UCSD-AML1 (cell line): Measurements from ENCODE around the gene ZNF385C.
"Not testable (repeated sequence)": the region's sequence is repeated elsewhere in the genome, so short reads cannot be mapped to it uniquely, and the experiment has no call there.

Experiments
- DNase-seq: peaks from one replicate; lab custom pipeline; 2025; ENCODE audit not compliant: unreplicated experiment; lab: John Stamatoyannopoulos, UW

Gene ZNF385C, protein sequence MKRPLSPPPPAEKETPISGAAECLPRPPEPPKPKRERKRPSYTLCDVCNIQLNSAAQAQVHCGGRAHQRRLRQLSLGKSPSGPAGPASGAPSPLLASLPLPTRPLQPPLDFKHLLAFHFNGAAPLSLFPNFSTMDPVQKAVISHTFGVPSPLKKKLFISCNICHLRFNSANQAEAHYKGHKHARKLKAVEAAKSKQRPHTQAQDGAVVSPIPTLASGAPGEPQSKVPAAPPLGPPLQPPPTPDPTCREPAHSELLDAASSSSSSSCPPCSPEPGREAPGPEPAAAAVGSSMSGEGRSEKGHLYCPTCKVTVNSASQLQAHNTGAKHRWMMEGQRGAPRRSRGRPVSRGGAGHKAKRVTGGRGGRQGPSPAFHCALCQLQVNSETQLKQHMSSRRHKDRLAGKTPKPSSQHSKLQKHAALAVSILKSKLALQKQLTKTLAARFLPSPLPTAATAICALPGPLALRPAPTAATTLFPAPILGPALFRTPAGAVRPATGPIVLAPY

DNA sequence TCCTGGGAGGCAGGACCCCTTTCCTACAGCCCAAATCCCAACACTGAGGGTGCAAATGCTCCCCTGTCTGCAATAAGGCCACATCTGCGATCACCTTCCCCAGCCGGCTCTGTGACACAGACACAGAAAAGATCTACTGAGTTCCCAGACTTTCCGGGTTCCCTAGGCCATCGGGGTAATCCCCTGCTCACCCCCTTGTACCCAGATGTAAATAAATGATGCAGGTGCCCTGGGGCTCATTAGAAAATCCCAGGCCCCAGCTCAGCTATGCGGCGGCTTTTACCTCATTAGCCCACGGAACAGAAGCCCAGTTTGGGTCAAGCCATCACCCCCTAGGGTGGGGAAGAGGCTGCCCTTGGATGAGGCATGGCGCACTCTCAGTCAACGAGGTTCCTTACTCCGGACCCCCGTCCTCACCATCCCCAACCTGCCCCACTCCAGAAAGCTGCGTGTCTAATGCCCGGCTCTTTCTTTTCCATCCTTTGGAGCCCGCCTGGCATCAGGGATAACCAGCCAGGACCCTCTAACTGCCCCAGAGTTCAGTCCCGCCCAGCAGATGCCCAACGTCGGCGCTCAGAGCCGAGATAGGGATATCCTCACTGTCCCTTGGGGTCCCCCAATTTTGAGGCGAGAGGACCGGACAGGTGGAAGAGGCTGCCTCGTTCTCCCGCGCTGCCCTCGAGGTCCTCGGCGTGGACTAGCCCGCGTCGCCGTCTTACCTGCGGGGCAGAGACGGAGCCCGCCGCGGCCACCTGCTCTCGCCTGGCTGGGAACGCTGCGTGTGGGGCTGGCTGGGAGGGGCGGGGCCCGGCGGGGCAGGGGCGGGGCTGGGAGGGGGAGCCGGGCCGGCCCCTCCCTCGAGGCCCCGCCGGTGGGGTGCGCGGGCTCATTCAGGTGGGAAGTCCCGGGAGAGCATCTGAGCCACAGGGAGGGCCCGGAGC, at the start of gene ZNF385C:
Gene ZNF385C (minus strand): TSS at position 783 of the 941 bp plus-strand sequence. CDS start 35,417 bp downstream, outside the sequence.
- DNase-seq, result no peak

DNA sequence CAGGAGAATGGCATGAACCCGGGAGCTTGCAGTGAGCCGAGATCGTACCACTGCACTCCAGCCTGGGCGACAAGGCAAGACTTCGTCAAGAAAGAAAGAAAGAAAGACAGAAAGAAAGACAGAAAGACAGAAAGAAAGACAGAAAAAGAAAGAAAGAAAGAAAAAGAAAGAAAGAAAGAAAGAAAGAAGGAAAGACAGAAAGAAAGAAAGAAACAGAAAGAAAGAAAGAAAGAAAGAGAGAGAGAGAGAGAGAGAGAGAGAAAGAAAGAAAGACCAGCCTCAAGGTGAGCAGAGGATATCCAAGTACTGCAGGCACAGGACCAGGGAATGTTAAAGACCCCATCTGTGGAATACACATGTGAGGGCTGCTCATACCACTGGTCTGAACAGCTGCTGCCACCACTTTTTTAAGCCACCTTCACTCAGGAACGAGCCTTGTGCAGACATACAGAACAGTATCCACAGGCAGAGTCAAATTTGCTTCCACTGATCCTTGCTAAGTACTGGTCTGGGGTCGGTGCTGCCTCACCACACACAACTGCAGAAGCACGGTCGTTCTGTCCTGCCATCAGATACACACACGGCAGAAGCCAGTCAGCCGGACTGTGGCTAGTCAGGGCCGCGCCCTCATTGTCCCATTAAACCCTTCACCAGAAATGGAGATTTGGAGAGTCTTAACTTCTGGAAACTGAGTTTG, 48.8 kb upstream of the ZNF385C start:
- no peak for DNase-seq

DNA sequence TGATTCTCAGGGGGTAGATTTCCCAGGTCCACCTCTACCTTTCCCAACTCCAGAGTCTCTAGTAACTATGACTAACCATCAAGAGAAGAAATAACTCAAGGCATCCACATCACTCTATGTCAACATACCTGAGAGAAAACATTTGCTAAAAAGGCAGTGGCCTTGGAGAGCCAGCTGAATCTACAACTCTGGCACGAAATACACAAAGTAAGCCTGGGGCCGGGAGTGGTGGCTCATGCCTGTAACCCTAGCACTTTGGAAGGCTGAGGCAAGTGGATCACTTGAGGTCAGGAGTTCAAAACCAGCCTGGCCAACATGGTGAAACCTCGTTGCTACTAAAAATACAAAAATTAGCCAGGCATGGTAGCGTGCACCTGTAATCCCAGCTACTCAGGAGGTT, 44.9 kb upstream of the ZNF385C start:
- DNase-seq, result not testable (repeated sequence)

DNA sequence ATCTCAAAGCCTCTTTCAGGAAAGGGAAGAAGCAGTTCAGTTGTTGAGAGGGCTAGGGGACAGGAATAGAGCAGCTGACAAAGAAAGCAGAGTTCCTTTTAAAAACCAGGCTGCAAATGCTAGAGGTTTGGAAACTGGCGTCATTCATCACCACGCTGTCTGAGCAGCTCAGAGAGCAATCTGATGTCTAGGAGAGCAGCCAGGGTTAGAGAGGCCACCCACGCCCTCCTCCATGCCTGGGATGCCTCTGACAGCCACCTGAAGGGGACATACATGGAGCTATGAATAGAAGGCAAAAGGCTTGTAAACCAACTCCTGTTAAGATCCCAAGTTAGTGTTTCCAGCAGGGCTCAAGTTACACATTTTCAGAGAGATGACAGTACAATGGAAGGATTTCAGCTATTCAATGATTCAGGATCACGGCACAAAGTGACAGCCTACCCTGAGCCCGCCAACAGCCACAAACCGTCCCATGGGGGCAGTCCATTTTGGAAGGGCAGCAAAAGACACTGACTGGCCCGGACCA, 44.2 kb upstream of the ZNF385C start:
- DNase-seq, result peak; percentile 22

DNA sequence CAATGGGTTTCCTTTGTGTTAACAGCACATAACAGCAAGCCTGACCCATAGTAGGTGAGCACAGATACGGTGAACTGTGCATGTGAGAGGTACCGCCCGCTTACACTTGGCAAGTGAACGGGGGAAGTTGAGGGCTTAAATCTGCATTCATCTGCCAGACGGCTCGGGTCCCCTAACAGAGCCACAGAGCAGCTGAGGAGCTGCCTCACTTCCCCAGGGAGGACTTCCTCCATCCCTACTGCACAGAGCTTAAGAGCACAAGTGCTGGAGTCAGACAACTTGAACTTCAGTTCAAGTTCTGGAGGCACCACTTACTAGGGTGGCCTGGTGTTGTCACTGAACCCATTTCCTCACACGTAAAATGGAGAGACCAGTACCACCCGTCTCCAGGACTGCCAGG, 43.1 kb upstream of the ZNF385C start:
- DNase-seq, result no peak

DNA sequence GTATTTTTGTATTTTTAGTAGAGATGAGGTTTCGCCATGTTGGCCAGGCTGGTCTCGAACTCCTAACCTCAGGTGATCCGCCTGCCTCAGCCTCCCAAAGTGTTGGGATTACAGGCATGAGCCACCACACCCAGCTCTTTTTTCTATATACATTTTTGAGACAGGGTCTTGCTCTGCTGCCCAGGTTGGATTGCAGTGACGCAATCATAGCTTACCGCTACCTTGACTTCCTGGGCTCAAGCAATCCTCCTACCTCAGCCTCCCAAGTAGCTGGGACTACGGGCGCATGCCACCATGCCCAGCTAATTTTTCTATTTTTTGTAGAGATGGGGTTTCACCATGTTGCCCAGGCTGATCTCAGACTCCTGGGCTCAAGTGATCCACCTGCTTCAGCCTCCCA, 42.4 kb upstream of the ZNF385C start:
- DNase-seq, result not testable (repeated sequence)

DNA sequence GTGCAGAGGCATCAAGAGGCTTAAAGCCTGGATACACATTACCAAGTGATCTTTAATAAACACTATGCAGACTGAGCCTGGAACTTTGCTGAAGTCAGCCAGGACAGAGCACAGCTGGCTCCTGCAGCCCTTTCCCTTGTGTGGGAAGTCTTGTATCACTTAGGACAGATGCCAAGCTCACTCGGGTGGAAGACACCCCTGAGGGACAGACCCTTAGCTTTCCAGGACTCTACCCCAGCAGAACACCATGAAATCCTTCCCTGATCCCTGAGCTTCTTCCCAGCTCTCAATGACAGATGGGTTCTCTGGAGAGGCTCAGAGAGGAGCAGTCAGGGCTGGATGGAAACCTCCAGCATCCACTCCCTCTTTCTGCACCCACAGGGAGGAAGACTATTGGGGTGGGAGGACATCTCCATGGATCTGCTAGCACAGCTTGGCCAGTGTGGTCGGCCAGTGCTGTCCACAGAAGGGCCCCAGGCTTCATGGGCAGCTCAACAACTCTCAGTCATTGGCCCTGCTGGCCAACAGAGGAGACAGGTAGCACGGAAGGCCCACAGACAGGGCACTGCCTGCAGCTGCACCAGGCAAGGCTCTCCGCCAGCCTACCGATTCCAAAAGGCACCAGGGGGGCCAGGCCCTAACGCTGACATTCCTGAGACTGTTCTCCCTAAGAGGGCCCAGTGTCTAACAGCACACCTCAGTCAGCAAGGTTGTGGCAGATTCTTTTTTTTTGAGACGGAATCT, 40.6 kb upstream of the ZNF385C start:
- DNase-seq, result no peak

DNA sequence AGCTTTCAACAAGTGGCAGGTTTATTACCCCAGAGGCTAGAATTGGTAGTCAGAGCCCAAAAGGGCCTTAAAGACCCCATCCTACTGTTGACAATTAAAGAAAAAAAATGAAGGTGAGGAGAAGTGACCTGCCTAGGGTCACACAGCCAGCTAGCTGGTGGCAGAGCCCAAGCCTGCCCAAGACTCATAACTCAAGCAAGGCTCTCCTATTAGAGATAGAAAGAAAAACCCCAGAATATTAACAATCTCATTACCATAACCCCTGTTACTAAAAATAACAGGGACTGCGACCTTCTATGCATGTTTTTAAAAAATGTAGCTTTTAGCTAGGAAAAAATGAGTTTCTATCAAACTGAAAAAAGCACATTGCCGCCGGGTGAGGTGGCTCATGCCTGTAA, 38.4 kb upstream of the ZNF385C start:
- DNase-seq, result no peak

DNA sequence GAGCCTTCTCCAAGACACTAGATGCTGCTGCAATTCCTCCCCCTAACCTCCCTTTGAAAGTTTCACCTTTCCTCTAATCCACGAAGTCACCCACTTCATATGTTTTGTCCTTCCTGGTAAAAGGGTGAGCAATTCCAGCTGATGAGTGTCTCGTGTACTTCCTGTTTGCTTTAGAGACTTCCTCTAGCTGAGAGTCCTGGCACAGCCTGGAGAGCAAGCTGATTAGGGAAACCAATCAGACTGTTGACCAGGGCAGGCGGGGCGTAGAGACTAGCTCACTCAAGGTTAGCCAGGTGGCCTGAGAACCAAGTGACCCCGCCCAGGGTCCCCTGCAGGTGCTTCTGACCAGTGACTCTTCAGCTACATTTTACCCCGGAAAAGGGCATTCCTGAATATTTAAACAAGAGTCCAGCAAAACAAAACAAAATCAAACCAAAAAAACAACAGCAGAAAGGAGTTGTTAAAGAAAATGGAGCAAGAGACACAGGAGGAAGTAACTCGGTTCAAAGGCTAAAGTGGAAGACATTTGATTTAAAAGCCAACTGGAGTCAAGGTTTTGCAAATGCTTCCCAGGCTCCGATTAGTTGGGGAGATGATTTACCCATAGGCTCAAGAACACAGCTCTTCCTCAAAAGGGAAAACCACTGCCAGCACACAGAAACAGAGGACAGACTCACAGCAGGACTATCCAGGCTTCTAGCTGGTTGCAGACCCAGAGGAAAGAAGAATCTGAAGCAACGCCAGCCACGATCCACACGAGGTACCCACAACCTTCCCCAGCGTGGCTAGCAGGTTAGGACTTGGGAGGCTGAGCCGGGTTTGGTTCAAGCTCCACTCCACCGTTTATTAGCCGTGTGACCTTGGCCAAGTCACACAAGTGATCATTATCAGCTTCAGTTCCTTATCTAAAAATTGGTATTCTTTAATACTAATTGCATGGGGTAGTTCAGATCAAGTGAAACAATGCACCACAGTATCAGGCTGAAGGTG, 37.7 kb upstream of the ZNF385C start:
- DNase-seq, result no peak

DNA sequence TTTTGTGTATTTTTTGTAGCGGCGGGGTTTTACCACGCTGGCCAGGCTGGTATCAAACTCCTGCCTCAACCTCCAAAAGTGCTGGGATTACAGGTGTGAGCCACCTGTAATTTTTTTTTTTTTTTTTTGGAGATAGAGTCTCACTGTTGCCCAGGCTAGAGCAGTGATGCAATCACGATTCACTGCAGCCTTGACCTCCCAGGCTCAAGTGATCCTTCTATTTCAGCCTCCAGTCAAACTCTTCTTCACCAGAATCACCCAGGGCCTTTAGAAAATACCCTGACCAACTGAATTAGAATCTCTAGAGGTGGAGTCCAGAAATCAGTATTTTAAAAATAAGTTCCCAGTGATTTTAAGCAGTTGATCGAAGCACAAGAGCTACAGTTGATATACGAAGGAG, 36.9 kb upstream of the ZNF385C start:
- no peak for DNase-seq

DNA sequence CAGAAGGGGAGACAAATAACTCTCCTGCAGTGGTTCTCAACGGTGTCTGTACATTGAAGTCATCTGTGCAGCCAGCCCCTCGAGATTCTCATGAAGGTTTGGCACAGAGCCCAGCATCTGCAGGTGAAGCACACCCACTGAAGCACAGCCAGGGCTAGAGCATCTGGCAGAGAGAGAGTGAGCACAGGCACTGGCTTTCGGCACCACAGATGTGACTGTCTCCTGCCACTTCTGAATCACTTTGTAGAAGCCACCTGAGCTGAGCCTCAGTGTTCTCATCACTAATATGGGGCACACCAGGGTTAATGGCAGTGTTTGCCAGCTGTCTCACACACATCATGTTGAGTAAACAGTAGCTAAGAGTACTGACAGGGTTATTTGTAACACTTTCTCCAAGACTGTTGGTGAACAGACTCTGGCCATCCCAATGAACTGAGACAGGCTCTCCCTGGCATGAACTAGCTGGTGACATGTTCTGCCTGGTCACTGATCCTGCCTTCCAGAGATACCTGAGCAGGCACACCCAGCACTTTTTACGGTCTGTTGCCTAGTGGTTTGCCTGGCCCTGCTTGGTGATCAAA, 35.3 kb upstream of the ZNF385C start:
- no peak for DNase-seq

DNA sequence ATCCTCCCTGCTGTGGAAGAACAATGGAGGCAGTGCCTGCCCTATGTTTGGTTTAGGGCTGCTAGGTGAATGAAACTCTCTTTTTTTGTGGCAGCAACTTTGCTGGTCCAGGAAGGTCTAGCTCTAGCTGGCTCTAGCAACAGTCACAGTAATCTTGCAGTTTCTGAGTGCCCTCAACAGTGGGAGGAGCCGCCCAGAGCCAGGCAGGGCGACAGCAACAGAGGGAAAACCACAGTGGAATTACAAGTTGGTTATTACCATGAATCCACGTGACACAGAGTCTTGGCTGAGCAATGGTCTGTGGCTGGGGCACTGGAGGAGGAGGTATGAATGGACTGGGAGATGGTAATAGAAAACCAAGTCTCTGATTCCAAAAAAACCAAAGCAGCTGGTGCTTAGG, 34.7 kb upstream of the ZNF385C start:
- peak; percentile 80 for DNase-seq

DNA sequence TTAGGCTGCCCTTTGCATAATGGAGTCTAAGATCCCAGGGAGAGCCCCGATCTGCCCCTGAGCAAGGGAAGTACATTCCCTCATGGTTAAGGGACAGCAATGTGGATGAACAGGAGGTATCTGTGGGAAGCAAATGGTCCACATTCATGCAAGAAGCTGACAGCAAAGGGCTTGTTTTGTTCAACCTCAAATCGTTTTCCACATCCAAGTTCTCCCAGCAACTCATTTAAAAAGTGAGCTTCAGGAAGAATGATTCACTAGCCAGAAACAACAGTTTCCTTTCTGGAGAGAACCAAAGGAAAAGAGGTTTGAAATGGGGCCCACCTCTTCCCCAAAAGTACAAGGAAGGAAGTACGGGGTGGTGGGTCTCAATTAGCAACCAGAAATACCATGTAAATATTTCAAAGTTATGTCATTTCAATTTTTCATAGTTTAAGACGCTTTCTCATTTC, 33.7 kb upstream of the ZNF385C start:
- no peak for DNase-seq

DNA sequence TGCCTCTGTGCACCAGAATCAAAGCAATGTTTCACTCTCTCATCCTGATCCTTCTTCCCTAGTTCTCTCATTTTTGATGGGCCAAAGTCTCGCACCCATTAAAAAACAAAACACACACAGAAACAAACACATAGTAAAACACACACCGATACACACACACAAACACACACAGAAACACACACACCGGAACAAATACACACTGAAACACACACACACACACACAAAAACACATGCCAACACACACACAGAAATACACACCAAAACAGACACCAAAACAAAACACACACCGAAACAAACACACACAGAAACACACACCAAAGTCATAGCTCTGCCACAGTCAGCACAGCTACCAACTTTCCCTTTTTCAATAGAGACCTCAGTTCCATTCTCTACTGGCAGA, 33.0 kb upstream of the ZNF385C start:
- no peak for DNase-seq

DNA sequence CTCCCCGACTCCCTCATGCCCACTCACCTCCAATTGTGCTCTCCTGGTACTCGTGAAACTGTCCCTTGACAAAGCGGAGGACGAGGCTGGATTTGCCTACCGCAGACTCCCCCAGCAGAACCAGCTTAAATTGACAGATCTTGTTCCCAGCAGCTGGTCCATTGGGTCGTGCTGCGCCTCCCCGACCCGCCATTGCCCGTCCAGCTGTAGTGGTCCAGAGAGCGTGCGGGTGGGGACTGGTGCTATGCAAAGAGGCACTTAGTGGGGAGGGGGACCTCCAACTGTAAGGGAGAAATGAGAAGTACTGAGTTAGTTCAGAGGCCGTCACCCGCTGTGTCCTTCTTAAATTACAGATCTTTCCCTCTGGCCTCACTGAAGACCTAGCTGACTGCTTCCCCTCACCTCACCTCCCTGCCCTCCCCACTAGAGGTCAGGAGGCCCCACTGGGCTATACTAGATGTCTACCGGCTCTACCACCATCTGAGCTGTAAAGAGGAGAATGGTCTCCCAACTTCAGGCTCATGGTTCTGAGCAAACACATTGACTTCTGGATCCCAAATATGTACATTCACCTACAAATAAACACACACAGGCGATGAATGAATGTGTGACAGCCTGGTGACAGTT, 32.1 kb upstream of the ZNF385C start:
- DNase-seq, result peak; percentile 35

DNA sequence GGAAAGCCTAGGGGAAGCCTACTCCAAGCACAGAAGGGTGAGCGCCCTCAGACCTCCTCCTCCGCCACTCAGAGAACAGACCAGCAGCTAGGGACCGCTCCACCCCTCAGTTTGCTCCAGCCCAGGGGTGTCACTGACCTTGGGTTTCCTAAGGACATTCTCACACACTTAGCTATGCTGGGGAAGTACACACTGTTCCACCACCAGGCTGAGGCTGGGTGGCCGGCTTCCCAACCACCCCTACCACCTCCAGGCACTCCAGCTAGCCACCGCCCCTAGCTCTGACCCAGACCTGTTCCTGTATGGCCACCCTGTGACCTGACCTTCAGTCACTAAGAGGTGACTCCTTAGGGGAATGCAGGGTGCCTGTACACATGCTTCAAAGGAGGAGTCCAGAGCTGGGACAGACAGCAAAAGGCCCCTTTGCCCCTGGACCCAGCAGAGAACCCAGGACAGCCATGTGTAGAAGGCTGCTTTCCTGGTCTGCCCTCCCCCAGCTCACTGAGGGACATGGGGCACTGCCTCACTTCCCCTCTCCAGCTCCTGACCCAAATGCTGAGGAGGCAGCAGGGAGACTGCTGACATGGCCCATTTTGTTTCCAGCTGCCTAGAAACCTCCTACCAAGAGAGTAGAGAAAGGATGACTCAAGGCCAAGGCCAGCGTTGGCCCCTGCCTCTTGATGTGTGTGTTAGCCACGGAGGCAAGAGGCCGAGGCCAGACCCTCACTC, 31.0 kb upstream of the ZNF385C start:
- DNase-seq, result no peak

DNA sequence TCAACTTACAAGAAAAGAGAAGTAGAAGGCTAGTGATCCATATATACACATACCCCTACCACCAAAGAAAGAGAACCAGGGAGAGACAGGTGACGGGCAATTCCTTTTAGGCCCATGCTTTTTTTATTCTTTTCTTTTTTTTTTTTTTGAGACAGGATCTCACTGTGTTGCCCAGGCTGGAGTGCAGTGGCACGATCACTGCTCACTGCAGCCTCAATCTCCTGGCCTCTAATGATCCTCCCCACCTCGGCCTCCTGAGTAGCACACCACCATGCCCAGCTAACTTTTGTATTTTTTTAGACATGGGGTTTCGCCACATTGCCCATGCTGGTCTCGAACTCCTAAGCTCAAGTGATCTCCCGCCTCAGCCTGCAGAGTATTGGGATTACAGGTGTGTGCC, 29.1 kb upstream of the ZNF385C start:
- DNase-seq, result no peak
